ENCODE results near the gene RAD54L.
"Not testable (repeated sequence)": the region's sequence is repeated elsewhere in the genome, so short reads cannot be mapped to it uniquely, and the experiment has no call there.

The RAD54L gene

GRCh38 chr1:46288485-46289133, 41.0 kb downstream of the RAD54L start:
- no peak for FAIRE-seq

- no peak for FAIRE-seq
Measured at GRCh38 chr1:46289134-46289494, 41.6 kb downstream of the RAD54L start.

GRCh38 chr1:46289976-46290375, 42.4 kb downstream of the RAD54L start:
- no peak for FAIRE-seq

- FAIRE-seq, result no peak
Measured at GRCh38 chr1:46295306-46295705, 47.7 kb downstream of the RAD54L start.

GRCh38 chr1:46298387-46298786, 50.8 kb downstream of the RAD54L start:
- no peak for FAIRE-seq

- FAIRE-seq, result no peak
Measured at GRCh38 chr1:46300673-46301405, 53.3 kb downstream of the RAD54L start.

- FAIRE-seq, result no peak
Measured at GRCh38 chr1:46301406-46301807, 53.8 kb downstream of the RAD54L start.

- no peak for FAIRE-seq
Measured at GRCh38 chr1:46301808-46302640, 54.5 kb downstream of the RAD54L start.

GRCh38 chr1:46302641-46303037, 55.1 kb downstream of the RAD54L start:
- no peak for FAIRE-seq

- peak; percentile 92 for FAIRE-seq
Measured at GRCh38 chr1:46303038-46303871, 55.7 kb downstream of the RAD54L start, which contains the start of the genes LRRC41 and UQCRH. Gene LRRC41, minus strand, starts transcription at chr1:46303616. Its CDS starts 294 bp downstream, at chr1:46303322. Gene UQCRH, plus strand, starts transcription at chr1:46303698. Its CDS starts 69 bp downstream, at chr1:46303767.

GRCh38 chr1:46303872-46304326, 56.3 kb downstream of the RAD54L start:
- no peak for FAIRE-seq

GRCh38 chr1:46306159-46306530, 58.6 kb downstream of the RAD54L start:
- FAIRE-seq, result no peak

- no peak for FAIRE-seq
Measured at GRCh38 chr1:46309401-46310159, 62.0 kb downstream of the RAD54L start.

- FAIRE-seq, result no peak
Measured at GRCh38 chr1:46310321-46310720, 62.8 kb downstream of the RAD54L start.

GRCh38 chr1:46315669-46316403, 68.3 kb downstream of the RAD54L start:
- FAIRE-seq, result no peak

GRCh38 chr1:46317323-46317722, 69.8 kb downstream of the RAD54L start:
- FAIRE-seq, result no peak

GRCh38 chr1:46319301-46319700, 71.7 kb downstream of the RAD54L start:
- not testable (repeated sequence) for FAIRE-seq

GRCh38 chr1:46319960-46320914, 72.7 kb downstream of the RAD54L start:
- not testable (repeated sequence) for FAIRE-seq

- not testable (repeated sequence) for FAIRE-seq
Measured at GRCh38 chr1:46322191-46322590, 74.6 kb downstream of the RAD54L start.
